Midbrain (tissue), 1 donor: ENCODE results near the gene GREB1L.
"Not testable (repeated sequence)": the region's sequence is repeated elsewhere in the genome, so short reads cannot be mapped to it uniquely, and the experiment has no call there.

Experiments used
- DNase-seq: peaks from one replicate; lab custom pipeline; 2025; lab: John Stamatoyannopoulos, UW

GREB1L gene

DNA sequence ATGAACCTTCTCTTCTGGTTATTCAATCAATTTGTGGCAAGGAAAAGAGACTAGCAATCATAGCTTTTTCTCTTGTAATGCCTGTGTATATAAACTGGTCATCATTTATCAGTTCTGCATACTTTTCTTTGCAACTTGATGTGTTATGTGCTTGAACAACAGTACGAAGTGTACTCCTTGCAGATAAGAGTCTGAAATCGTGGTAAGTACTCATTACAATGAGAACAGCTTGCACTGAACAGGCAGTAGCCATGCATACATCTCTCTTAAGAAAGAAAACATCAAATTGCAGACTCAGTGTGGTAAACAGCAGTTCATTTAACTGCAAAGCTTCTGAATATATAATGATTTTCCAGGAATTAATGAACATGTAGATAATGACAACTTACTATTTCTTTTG, 64.3 kb downstream of the GREB1L start:
- DNase-seq = no peak

- no peak for DNase-seq
Observed at GRCh38 chr18:21307578-21307977, 65.5 kb downstream of the GREB1L start.

GRCh38 chr18:21309248-21309647, 67.2 kb downstream of the GREB1L start:
- no peak for DNase-seq

GRCh38 chr18:21311980-21312379, 69.9 kb downstream of the GREB1L start:
- DNase-seq = not testable (repeated sequence)

GRCh38 chr18:21313576-21313975, 71.5 kb downstream of the GREB1L start:
- DNase-seq = no peak

GRCh38 chr18:21314724-21315123, 72.7 kb downstream of the GREB1L start:
- no peak for DNase-seq

GRCh38 chr18:21315126-21315525, 73.1 kb downstream of the GREB1L start:
- not testable (repeated sequence) for DNase-seq

DNA sequence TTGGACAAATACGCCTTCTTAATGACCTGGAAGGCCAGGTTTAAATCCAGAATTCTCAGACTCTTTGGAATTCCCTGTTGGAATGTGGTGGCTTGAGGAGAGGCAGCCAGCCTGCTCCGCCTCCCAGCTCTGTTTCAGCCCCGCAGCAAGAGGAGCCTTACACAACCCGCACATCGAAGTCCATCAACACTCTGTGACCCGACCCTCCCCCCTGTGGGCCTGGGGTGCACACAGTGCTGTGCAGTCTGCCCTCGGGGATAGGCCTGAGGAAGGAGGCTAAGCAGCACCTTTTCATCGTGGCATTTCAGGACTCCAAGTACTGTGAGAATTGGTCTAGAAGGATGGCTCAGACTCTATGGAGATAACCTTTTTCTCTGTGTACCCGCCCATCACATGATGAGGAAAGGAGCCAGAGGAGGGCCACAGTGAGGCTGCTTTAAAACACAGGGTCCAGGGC, 73.7 kb downstream of the GREB1L start:
- DNase-seq = no peak

DNA sequence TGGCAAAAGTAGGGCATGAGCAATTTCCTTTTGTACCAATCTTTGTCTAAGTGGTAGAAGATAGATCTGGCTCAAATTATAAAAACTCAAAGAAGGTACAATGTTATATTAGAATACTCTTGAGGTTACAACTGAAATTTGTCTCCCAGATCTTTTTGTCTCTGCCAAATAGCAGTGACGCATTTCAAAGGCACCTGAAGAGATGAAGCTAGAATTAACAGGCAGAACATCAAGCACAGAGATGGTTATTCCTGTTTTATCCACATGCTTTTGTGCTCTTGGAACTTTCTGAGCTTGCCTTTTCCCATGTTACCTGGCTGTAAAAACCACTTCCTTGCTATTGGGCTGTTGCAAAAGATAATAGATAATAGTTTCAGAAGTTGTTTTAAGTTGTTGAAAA, 74.3 kb downstream of the GREB1L start:
- DNase-seq = no peak

DNA sequence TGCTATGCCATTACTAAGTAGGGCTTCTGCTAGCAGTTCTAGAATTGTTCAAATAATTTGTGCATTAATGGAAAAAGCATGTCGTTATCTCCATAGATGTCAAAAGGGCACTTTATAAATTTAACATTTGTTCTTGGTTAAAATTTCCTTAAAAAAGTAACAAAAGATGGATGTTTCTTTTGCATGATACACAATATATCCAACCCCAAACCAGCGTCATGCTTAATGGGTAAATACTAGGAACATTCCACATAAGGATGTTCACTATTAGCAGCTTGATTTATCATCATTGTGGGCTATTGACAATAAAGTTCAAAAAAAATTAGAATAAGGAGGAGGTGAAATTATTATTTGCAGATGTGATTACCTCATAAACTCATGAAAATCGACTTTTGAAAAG, 79.7 kb downstream of the GREB1L start:
- DNase-seq = no peak

DNA sequence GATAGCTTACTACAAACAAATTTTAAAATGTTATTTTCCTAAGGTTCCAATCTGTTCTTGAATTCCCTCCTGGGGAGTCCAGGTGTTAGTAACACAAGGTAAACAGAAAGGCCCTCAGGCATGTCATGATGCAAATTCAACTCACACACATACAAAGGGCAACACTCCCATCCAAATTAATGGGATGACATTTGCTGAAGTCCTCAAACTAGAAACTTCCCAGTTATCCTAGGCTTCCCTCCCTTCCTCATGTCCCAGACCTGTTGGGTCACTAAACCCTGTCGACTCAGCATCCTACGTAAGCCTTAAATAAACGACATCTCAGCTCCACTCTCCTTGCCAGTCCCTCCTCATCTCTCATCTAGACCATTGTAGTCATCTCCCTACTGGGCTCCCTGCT, 85.1 kb downstream of the GREB1L start:
- DNase-seq = no peak

- DNase-seq = no peak
Observed at GRCh38 chr18:21330122-21330701, 88.2 kb downstream of the GREB1L start.

- DNase-seq = no peak
Observed at GRCh38 chr18:21331065-21331464, 89.0 kb downstream of the GREB1L start.

GRCh38 chr18:21335927-21336488, 94.0 kb downstream of the GREB1L start:
- DNase-seq = no peak

- no peak for DNase-seq
Observed at GRCh38 chr18:21336846-21337245, 94.8 kb downstream of the GREB1L start.

- DNase-seq = no peak
Observed at GRCh38 chr18:21341141-21341540, 99.1 kb downstream of the GREB1L start.

DNA sequence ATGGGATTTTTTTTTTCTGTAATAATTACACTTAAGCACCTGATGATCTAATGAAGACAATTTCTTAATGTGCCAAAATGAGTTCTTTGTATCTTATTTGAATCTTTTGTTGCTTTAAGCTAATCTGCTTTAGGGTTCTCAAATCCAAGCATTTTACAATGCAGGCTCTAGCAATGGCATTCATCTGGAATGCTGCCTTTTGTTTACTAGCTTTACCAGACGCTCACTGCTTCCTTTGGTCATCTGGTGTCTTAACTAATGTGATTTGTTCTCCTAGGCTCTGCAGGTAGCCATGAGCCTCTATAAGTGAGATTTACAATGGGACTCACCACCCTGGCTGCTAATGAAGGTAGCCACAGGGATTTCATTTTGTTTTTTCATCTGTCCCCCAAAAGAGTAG, 100.3 kb downstream of the GREB1L start:
- no peak for DNase-seq

- no peak for DNase-seq
Observed at GRCh38 chr18:21344860-21345259, 102.8 kb downstream of the GREB1L start.

DNA sequence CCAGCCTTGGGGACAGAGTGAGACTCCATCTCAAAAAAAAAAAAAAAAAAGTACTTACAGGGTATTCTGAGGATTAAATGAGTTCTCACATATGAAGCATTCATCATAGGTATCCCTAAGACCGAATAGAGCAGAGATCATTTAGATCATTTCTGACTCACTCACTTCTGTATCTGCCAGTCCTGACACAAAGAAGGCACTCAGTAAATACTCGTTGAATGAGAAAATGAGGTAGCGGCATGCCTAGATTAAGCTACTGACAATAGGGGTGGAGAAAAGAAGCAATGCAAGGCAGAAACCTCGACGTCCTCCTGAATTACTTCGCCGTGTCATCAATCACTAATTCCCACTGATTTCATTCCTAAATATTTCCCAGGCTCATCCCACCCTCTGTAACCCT, 103.8 kb downstream of the GREB1L start:
- DNase-seq = no peak

- DNase-seq = no peak
Observed at GRCh38 chr18:21359746-21360145, 117.7 kb downstream of the GREB1L start.

- no peak for DNase-seq
Observed at GRCh38 chr18:21361307-21361880, 119.4 kb downstream of the GREB1L start.

DNA sequence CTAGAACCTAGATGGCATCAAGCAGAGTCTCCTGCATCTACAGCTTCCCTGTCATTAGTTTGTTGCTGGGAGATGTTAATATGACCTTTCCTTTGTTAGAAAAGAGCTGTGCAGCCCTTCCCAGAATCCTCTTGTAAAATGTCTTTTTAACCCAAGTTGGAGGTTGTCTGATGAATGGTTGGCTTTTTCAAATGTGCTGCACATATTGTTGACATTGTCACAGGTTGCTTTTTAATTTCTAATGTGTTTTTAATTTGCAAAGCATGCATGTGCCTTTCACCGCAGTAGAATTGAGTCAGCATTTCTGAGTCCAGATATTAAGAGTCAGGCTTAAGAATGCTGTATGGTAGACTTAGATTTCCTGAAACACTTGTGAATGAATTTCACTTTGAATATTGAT, 120.8 kb downstream of the GREB1L start:
- DNase-seq = no peak

DNA sequence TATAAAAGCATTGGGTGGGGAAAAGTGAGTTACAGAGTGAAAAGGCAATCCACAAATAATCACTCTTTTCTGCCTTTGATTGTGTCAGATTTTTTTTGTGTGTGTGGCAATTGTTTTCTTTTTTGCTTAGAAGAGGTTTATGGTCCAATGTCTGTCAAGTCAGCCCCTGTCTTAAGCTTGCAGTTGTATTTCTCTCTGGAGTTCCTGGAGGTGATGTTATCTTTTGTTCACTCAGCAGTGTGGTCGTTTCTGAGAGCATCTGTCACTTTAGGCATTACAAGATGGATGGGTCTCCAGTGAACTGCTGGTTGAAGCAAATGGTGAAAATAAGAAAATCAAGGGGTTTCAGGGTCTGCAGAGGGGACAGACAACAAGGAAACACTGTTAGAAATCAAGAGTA, 121.3 kb downstream of the GREB1L start:
- no peak for DNase-seq

- no peak for DNase-seq
Observed at GRCh38 chr18:21364471-21364870, 122.4 kb downstream of the GREB1L start.
